DMS153 treated with DMSO at 0.1 percent for 48 hours (cell line): ENCODE measurements around the gene ST6GALNAC6.
A peak's percentile ranks its signal among the peaks of the same experiment; 100 is the strongest.
"Not testable (repeated sequence)": the region's sequence is repeated elsewhere in the genome, so short reads cannot be mapped to it uniquely, and the experiment has no call there.

Source experiments
- DNase-seq: peaks from one replicate; lab custom pipeline; 2025; ENCODE audit not compliant: unreplicated experiment; lab: John Stamatoyannopoulos, UW

The ST6GALNAC6 gene

GRCh38 chr9:127897193-127897692, 2.2 kb downstream of the ST6GALNAC6 start:
- DNase-seq: no peak

- no peak for DNase-seq
Observed at GRCh38 chr9:127896395-127897192, 2.8 kb downstream of the ST6GALNAC6 start.

GRCh38 chr9:127895811-127896210, 3.6 kb downstream of the ST6GALNAC6 start:
- no peak for DNase-seq

GRCh38 chr9:127893392-127893791, 6.0 kb downstream of the ST6GALNAC6 start:
- DNase-seq: no peak

GRCh38 chr9:127892831-127893230, 6.6 kb downstream of the ST6GALNAC6 start:
- no peak for DNase-seq

GRCh38 chr9:127890053-127890452, 9.3 kb downstream of the ST6GALNAC6 start:
- DNase-seq: no peak

GRCh38 chr9:127887792-127888191, 11.6 kb downstream of the ST6GALNAC6 start:
- DNase-seq: no peak

GRCh38 chr9:127886401-127886972, 12.9 kb downstream of the ST6GALNAC6 start:
- no peak for DNase-seq

- no peak for DNase-seq
Observed at GRCh38 chr9:127885508-127886281, 13.7 kb downstream of the ST6GALNAC6 start.

GRCh38 chr9:127884976-127885490, 14.4 kb downstream of the ST6GALNAC6 start:
- DNase-seq: no peak

GRCh38 chr9:127884427-127884911, 14.9 kb downstream of the ST6GALNAC6 start:
- peak; percentile 52 for DNase-seq

- no peak for DNase-seq
Observed at GRCh38 chr9:127883959-127884358, 15.4 kb downstream of the ST6GALNAC6 start.

GRCh38 chr9:127881715-127882114, 17.7 kb downstream of the ST6GALNAC6 start:
- DNase-seq: not testable (repeated sequence)

GRCh38 chr9:127880143-127880542, 19.3 kb downstream of the ST6GALNAC6 start:
- no peak for DNase-seq

GRCh38 chr9:127878652-127879390, 20.6 kb downstream of the ST6GALNAC6 start:
- no peak for DNase-seq

- no peak for DNase-seq
Observed at GRCh38 chr9:127878001-127878651, 21.3 kb downstream of the ST6GALNAC6 start.

GRCh38 chr9:127877566-127877998, 21.8 kb downstream of the ST6GALNAC6 start, which contains the start of gene AK1:
Gene AK1, minus strand, starts transcription at chr9:127877675. Its CDS starts 3,058 bp downstream, at chr9:127874617.
- no peak for DNase-seq

- DNase-seq: no peak
Observed at GRCh38 chr9:127876764-127877562, 22.4 kb downstream of the ST6GALNAC6 start.
